Stimulated activated CD4-positive, alpha-beta T cell treated with anti-CD3 and anti-CD28 coated beads, Interleukin-4, amount 100 ng/mL, for 1 hour (primary cell): ENCODE data around the gene NDFIP1.

ENCODE experiments used
- DNase-seq: peaks from one replicate; pipeline ENCODE4 v3.0.0-alpha.2; 2020

Gene NDFIP1

GRCh38 chr5:142192286-142193113 is 83.9 kb downstream of the NDFIP1 start:
- no peak for DNase-seq

GRCh38 chr5:142193114-142193428 is 84.5 kb downstream of the NDFIP1 start:
- no peak for DNase-seq

GRCh38 chr5:142197098-142197497 is 88.5 kb downstream of the NDFIP1 start:
- no peak for DNase-seq

- DNase-seq = no peak
Measured at GRCh38 chr5:142197781-142198180, 89.2 kb downstream of the NDFIP1 start.

- no peak for DNase-seq
Measured at GRCh38 chr5:142199388-142199787, 90.8 kb downstream of the NDFIP1 start.

- DNase-seq = no peak
Measured at GRCh38 chr5:142200387-142200786, 91.8 kb downstream of the NDFIP1 start.

- DNase-seq = no peak
Measured at GRCh38 chr5:142201471-142201887, 92.9 kb downstream of the NDFIP1 start.

GRCh38 chr5:142202282-142202681 is 93.7 kb downstream of the NDFIP1 start:
- DNase-seq = no peak
